Activated effector memory CD4-positive, alpha-beta T cell treated with anti-CD3 and anti-CD28 coated beads, Interleukin-2, amount 50 U/mL, for 16 hours (primary cell): ENCODE data around the gene CASP8.
"Not testable (repeated sequence)": the region's sequence is repeated elsewhere in the genome, so short reads cannot be mapped to it uniquely, and the experiment has no call there.

ENCODE experiments used
- DNase-seq: peaks from one replicate; pipeline ENCODE4 v3.0.0-alpha.2; 2020

Gene CASP8

DNA sequence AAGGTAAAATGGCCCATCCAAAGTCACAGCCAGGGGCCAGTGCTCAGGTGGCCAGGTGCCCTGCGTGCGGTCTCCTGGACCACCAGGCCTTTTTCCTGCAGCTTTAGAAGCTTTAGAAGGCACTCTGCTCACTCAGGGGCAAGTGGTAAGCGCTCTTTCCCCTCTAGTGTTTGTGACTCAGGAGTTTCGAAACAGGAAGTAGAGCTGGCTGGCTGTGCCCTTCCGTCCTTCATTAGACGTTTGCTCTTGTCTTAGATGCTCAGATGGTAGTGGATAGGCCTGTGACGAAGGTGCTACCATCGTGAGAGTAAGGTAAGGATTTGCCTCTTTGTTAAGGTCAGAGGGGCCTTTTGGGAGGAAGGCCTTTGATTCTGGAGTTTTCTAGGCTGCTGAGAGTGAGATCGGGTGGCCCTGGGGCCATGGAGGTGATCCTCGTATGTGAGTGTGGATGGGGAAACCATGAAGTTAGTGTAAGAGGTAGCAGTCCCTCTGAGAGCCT lies at the start of gene CASP8:
Gene CASP8, plus strand, starts transcription at position 235 of the 499 bp plus-strand sequence. CDS start 5,951 bp downstream, outside the sequence.
- DNase-seq = peak; percentile 86

DNA sequence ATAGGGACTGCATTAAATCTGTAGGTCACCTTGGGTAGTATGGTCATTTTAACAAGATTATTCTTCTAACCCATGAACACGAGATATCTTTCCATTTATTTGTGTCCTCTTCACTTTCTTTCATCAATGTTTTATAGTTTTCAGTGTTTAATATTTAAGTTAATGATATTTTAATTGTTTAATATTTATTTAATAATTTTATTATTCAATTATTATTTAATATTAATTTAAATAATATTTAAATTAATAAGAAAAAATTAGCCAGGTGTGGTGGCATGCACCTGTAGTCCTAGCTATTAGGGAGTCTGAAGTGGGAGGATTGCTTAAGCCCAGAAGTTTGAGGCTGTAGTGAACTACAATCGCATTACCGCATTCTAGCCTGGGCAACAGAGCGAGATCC lies 44.4 kb upstream of the CASP8 start:
- no peak for DNase-seq

DNA sequence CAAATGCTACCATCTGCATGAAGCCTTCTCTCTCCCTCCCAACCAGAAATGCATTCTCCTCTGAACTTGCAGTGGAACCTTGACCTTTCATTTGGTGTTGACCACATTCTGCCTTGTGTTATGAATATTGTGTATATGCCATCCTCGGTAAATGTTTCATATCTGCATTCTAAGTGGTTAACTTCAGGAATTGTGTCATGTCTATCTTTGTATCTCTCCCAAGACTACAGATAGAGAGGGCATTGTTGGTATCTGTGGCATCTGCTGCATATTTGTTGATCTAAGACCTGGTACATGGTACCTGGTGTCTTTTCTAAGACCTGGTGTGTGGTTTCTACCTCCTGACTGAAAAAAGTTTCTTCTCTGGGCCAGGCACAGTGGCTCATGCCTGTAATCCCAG lies 43.4 kb upstream of the CASP8 start:
- no peak for DNase-seq

DNA sequence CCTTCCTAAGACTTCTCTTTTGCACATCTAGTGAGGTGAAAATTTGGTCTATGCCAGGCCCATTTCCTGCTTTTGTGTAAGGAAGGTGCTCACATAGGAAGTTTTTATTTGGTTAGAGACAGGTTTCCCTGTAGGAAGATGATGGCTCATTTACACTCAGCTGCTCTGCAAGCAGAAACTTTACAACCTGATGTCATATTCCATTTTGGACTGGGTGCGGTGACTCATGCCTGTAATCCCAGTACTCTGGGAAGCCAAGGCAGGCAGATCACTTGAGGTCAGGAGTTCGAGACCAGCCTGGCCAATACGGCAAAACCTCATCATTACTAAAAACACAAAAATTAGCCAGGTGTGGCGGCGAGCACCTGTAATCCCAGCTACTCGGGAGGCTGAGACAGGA lies 41.6 kb upstream of the CASP8 start:
- DNase-seq = no peak

DNA sequence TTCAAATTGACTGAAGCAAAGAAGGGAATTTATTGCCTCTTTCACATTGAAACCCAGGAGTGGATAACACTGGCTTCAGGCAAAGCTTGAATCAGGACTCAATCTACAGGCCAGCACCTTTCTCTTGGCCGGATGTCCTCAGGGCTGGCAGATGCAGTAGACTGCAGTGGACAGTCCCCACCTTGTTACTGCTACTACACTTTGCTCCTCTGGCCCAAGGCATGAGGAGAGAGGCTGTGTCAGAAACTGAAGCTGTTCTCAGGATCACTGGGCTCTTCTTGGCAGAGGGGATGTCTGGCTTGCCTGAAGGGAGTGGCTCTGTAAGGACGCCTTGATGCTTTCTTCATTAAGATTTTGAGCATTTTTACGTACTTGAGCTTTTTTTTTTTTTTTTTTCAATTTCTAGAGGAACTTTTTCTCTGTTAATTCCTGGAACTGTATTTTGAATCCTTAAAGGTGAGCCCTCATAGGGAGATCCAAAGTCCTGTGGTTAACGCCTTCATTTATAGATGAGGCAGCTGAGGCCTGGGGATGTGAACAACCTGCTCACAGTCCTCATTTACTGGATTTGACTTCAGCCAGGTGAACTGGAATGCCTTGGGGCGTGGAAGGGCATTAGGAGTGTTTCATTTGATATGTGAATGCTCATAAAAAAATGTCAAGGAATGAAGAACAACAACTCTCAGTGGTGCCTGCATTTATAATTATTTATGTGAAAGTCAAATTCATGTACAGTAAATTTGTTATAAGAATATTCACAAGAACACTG lies 40.8 kb upstream of the CASP8 start:
- no peak for DNase-seq

DNA sequence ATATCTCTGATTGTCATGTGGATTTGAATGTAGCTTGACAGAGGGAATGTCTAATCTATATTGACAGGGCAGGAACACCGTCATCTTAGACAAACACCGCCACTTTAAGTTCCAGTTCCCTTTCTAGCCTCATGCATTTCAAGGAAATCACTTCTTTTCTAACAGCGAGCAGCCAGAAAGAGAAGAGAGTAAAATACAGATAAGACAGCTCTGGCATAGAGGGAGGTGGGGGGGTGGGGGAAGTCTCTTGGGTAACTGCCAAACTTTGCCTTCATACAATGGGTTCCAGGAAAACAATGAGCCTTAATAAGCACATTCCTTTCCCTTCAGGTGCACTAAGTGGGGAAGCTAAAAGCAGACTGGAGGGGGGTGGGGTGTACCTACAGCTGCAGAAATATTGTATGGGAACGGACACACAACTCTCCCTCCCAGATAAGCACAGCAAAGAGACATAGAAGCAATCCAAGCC lies 40.2 kb upstream of the CASP8 start:
- no peak for DNase-seq

DNA sequence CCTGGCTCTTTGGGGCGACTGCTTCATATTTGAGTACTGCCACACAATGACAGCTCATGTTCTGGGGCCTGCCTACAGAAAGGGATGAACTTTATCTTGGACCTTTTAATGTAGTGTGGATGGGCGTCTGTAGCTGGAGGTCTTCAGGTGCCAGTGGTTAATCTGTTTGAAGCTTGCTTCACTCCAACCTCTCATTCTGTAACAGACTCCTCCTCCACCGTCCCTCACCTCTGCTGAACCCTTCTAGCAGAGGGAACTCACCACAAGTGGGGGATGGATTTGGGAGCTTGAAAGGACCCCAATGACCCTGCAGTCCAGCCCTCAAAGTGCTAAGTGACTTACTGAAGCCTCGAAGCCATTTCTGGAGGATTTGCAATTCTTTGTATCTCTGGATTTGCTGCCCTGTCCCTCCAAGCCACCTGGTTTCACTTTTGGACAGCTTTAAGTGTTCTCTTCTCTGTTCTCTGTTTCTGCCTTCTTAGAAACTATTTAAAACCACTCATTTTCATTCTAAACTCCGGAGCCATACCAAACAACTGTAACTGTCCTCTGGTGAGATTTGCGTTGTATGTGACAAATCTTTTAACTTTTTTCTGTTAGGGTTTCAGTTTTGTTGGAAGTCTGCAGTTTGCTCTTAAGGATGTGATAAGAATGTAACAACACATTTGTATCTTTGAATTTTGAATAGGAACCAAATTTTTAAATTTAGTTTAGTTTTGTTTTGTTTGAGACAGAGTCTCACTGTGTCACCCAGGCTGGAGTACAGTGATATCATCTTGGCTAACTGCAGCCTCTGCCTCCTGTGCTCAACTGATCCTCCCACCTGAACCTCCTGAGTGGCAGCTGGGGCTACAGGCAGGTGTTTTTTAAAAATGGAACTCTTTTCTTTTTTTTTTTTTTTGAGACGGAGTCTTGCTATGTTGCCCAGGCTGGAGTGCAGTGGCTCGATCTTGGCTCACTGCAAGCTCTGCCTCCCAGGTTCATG lies 37.0 kb upstream of the CASP8 start:
- DNase-seq = no peak

DNA sequence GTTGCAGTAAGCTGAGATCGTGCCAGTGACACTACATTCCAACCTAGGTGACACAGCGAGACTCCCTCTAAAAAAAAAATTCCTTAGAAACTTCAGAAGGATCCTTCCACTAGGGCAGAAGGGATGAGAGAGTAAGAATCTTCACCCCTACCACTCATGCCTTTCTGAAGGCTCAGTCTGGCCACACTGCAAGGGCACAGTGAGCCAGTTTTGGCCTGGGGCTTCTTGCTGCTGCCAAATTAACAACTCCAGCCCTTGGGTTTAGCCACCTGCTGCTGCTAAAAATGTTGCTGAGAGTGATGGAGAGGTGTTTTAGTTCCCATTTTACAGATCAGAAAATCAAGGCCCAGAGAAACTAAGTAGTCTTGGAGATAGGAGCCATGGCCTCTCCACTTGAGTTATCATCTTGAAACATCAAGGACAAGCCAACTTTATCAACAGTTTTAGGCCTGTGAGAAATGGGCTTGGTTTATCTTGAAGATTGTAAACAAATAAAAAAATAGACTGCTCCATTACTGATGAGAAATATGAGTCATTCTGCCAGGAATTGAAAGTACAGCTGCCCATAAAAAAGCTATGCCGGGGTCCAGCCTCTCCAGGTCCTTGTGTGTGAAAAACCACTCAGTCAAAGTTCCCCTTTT lies 31.9 kb upstream of the CASP8 start:
- peak; percentile 6 for DNase-seq

DNA sequence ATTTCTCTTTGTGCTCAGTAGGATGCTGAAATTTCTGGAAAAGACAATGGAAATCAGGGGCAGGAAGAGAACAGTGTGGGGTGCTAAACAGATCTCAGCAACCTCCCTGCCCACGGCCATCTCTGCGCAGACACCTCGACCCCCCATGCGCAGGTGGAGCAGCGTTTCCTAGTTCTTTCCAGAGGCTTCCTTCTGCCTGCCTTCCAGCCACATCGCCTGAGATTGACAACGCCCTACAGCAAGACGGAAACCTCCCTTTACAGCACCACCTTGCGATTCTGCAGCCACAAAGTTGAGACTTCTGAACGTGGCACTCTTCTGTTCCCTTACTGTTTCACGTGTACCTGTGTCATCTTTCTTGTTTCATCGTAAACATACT lies 31.4 kb upstream of the CASP8 start:
- no peak for DNase-seq

DNA sequence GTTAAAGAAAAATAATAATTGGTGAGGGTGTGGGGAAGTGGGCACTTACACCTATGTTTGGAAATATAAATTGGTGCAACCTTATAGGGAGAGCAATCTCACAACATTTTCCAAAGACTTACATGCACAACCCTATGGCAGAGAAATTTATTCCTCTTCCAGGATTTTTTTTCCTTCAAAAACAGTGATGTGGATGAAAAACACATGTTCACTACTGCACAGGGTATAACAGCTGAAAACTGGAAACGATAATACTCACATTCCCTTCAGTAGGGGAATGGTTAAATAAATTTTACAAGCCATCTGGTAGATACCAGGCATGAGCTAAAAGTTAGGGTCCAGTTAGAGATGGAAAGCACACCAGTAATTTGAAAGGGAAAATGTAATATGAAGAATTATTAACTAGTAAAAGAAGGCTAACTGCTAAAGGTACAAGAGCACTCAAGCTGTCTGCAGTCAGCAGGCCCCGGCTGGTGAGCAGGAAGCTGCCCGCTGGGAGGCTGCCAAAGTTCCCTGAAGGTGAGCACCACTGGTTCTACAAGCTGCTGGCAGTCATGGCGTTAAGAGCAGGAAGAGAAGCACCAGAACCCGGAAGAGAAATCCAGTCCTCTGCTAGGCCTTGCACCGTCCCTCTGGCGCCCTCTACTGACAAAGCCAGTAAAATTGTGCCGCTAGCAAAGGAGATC lies 28.4 kb upstream of the CASP8 start:
- DNase-seq = peak; percentile 94

DNA sequence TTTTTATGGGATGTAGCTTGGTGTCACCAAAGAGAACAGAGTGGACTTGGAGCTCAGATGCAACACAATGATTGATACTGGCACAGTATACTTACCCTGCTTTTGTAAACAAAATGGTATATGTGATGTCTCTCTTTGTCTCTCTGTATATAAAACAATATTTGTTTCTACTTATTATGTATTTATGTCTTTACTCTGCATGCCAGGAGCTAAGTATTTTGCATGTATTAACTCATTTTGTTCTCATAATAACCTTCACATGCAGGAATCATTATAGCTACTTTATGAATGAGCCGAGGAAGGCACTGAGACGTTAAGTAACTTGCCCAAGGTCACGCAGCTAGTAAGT lies 27.9 kb upstream of the CASP8 start:
- no peak for DNase-seq

DNA sequence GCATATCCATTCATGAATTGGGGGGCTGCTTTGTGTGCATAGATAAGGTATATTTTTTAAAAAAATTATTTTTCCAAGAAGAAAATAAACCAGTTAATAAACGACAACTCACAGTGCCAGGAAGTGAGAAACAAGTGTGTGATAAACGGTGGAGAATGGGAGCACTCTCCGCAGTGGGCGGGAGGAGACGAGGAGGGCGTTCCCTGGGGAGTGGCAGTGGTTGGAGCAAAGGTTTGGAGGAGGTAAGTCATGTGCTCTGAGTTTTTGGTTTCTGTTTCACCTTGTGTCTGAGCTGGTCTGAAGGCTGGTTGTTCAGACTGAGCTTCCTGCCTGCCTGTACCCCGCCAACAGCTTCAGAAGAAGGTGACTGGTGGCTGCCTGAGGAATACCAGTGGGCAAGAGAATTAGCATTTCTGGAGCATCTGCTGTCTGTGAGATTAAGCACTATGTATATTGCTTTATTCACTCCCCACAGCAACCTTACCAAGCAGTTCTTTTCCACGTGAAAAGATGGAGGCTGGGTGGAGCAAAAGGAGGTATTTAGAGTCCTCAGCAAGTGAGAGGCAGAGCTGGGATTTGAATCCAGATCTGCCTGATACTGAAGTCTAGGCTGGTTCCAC lies 27.0 kb upstream of the CASP8 start:
- peak; percentile 95 for DNase-seq

DNA sequence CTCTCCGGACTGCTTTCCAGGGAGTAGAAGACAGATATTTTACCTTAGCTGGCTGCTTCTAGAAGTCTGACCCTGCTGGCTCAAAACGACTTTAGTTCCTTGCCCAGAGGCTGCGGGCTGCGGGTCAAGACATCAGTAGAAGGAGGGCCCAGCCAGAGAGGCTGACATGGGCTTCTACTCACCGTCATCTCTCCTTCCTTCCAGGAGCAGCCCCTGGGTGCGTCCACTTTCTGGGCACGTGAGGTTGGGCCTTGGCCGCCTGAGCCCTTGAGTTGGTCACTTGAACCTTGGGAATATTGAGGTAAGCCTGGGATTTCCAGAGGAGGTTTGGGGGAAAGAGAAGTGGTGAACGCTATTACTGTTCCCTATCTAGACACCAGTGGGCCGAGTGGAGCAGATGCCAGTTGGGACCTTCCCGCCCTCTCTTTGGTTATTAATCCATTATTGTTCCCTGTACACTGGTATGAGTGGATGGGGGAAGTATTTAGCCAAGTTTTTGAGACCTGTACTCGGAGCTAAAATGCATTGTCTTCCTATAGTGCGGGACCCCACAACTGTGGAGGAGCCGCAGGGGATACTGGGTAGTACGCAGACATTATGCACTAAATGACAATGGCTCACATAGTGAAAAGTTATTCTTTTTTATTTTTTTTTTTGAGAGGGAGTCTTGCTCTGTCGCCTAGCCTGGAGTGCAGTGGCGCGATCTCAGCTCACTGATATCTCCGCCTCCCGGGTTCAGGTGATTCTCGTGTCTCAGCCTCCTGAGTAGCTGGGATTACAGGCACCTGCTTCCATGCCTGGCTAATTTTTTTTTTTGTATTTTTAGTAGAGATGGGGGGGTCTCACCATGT lies 26.3 kb upstream of the CASP8 start:
- DNase-seq = peak; percentile 69

DNA sequence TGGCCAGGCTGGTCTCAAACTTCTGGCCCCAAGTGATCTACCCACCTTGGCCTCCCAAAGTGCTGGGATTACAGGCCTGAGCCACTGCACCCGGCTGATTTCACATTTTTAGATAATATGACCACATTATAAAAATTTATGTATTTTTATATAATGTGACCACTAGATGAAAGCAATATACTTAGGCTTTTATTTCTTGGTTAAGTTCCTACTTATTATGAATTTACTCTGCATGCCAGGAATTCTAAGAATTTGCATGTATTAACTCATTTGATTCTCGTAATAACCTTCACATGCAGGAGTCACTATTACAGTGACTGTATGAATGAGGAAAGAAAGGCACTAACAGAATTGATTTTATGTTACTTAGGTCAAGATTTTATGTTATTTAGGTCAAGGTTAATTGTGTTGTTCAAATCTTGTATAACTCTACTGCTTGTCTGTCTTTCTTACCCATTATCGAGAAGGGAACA lies 25.6 kb upstream of the CASP8 start:
- DNase-seq = peak; percentile 54

DNA sequence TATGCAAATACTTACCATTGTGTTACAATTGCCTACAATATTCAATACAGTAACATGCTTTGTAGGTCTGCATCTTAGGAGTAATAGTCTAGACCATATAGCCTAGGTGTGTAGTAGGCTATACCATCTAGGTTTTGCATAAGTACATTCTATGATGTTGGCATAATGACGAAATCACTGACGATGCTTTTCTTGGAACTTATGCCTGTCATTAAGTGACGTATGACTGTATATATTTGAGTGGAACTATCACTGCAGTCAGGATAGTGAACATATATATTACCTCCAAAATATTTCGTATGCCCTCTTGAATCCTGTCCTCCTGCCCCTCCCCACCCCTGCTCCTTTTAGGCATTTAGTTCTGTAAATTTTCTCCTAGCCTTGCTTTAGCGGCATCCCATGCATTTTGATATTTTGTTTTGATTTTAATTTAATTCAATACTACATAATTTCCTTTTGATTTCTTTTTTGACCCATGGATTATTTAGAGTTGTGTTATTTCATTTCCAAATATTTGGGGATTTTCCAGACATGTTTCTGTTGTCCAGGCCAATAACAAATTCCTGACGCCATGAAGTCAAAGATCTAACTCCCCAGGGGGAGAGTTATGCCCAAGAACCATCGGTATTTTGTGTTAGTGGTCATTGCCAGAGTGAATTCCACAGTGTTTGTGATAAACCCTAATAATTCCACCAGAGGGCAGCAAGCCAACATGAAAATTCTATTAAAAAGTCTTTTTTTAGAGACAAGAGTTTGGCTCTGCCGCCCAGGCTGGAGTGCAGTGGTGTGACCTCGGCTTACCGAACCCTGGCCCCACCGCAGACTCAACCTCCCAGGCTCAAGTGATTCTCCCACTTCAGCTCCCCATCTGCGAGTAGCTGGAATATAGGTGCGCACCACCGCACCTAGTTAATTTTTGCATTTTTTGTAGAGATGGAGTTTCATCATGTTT lies 24.2 kb upstream of the CASP8 start:
- DNase-seq = peak; percentile 76

DNA sequence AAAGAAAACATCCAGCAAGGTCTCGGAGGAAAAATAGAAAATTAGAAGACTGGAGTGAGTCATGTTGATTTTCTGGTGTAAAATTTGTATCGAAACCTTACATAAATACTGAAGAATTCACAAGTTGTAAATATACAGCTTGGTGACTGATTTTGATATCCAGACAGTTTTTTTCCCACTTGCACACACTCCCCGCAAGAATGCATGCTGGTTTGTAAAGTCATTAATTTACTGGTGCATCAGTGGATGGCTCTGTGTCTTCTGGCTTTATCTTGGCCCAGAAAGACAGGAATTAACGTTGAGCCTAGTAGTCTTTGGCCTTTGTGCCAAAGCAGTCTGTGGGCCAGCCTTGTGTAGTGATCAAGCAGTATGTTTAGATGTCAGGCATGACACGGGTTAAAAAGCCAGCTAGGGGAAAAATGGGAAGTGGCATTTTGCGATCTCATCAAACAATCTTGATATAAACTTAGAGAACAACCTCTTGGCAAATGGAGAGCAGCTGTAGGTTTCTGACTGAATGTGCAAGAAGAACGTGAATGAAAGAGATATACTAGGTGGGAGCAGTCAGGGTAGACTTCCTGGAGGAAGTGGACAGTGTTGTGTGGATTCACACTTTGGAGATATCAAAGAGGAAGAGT lies 22.7 kb upstream of the CASP8 start:
- DNase-seq = no peak

DNA sequence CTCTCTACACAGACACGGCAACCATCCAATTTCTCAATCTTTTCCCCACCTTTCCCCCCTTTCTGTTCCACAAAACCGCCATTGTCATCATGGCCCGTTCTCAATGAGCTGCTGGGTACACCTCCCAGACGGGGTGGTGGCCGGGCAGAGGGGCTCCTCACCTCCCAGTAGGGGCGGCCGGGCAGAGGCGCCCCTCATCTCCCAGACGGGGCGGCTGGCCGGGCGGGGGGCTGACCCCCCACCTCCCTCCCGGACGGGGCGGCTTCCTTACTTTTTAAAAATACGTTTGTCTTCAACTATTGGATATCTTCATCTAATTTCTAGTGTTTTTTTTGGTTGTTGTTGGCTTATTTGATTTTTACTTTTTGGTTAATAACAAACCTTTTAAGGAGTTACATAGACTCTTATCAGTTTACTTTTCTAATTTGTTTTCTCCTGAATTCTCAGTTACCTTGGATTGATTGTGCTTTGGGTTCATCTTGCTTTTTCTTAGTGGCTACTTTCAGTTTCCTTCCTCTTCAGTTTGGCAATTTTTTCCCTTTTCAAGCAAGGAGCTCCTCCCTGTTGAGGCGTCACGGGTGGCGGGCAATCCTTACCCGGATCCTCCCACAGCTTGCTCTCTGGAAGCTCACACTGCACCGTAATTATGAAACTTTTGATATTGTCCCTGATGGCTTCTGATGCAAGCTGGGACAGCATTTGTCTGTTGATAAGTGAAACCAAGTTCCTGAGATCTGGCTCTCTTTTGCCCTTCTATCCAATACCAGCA lies 21.0 kb upstream of the CASP8 start:
- DNase-seq = not testable (repeated sequence)

DNA sequence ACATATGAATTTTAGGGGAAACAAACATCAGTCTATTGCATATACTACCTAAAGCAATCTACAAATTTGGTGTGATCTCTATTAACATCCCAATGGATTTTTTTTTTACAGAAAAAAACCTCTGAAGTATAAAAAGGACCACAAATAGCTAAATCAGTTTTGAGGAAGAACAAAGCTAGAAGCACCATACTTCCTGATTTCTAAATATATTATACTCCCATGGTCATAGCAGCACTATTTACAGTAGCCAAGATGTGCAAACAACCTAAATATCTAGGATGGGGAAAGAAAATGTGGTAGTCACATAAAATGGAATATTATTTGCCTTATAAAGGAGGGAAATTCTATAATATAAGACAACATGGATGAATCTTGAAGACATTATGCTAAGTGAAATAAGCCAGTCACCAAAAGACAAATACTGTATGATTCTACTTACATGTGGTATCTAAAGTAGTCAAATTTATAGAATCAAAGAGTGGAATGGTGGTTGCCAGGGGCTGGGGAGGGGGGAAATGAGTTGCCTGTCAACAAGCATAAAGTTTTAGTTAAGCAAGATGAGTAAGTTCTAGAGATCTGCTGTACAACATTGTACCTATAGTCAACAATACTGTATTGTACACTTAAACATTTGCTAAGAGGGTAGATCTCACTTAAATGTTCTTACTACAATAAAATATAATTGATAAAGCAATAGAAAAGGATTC lies 17.6 kb upstream of the CASP8 start:
- no peak for DNase-seq
